Stomach (tissue), 4 donors: ENCODE data around the gene RCOR1.

ENCODE experiments used
- EP300 ChIP-seq: sonication (generic); formaldehyde crosslinking; IDR thresholded peaks from one replicate; pipeline ENCODE4 v1.6.1; 2017; ENCODE audit warnings: antibody characterized with exemption
- POLR2AphosphoS5 ChIP-seq, 3 donors: sonication (generic); formaldehyde crosslinking; IDR thresholded peaks; one replicate each; pipeline ENCODE4 v1.6.1; 2016; ENCODE audit warnings: antibody characterized with exemption in 3 of 3

DNA sequence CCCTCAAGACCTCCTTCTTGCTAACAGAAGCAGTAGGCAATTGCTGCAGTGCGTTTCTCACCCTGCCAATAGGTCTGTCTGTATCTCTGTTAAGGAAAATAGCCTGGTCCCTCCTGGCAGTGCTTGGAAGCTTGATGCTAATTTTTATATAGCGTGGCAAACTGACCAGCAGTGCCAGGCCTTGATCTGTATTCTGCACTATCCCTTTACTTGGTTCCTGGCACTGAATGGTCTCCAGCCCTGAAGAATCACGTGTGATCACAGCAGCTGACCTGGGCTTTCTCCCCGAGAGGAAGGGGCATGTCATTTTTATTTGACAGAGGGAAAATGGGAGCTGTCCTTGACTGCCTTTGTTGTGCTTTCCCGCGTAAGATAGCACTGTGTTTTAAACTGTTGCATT is 136.1 kb downstream of the RCOR1 start:
- no peak for TF ChIP-seq EP300
- TF ChIP-seq POLR2AphosphoS5 (IDR thresholded peaks at IDR 0.05) = no peak
